HUES48 (cell line): Measurements from ENCODE around the gene MAP3K9.
A peak's percentile ranks its signal among the peaks of the same experiment; 100 is the strongest.

Source experiments
- H3K27ac ChIP-seq: one replicate; pipeline ENCODE4 v1.7.0; 2013; ENCODE audit warnings: low read depth, low read length, inconsistent platforms
- H3K27me3 ChIP-seq: 2 replicates; pipeline ENCODE4 v1.6.1; 2013; ENCODE audit warnings: mild to moderate bottlenecking, low read length; ENCODE audit not compliant: control insufficient read depth, insufficient read depth
- H3K36me3 ChIP-seq: 2 replicates; pipeline ENCODE4 v1.6.1; 2013; ENCODE audit warnings: low read length; ENCODE audit not compliant: control insufficient read depth, insufficient read depth
- H3K4me1 ChIP-seq: 2 replicates; pipeline ENCODE4 v1.6.1; 2013; ENCODE audit warnings: mild to moderate bottlenecking, low read length; ENCODE audit not compliant: control insufficient read depth, insufficient read depth
- H3K4me3 ChIP-seq: 2 replicates; pipeline ENCODE4 v1.5.1; 2013; ENCODE audit warnings: mild to moderate bottlenecking, low read depth, low read length
- H3K9ac ChIP-seq: 2 replicates; pipeline ENCODE4 v1.6.1; 2013; ENCODE audit warnings: mild to moderate bottlenecking, low read depth, low read length, moderate library complexity
- H3K9me3 ChIP-seq: 2 replicates; pipeline ENCODE4 v1.6.1; 2013; ENCODE audit warnings: low read length; ENCODE audit not compliant: control insufficient read depth, insufficient read depth

Gene MAP3K9

GRCh38 chr14:70785556-70785955 lies 23.8 kb downstream of the MAP3K9 start:
- no peak overlapping the region for H3K9ac ChIP-seq
- no peak overlapping the region for H3K4me3 ChIP-seq
- H3K36me3 ChIP-seq, result peaks cover 13% of the 10 kb centered on the region
- no peaks in the 10 kb centered on the region for H3K9me3 ChIP-seq
- no peak overlapping the region for H3K27ac ChIP-seq
- H3K4me1 ChIP-seq, result no peaks in the 10 kb centered on the region
- no peaks in the 10 kb centered on the region for H3K27me3 ChIP-seq

- Histone ChIP-seq H3K9me3 (no peaks in the 10 kb centered on the region), H3K4me1 (no peaks in the 10 kb centered on the region), H3K4me3 (no peak overlapping the region), H3K27me3 (no peaks in the 10 kb centered on the region), H3K9ac (no peak overlapping the region), H3K36me3 (peaks cover 12% of the 10 kb centered on the region), H3K27ac (no peak overlapping the region)
Observed at GRCh38 chr14:70784886-70785285, 24.4 kb downstream of the MAP3K9 start.

GRCh38 chr14:70782361-70782760 lies 27.0 kb downstream of the MAP3K9 start:
- H3K9ac ChIP-seq, result no peak overlapping the region
- no peaks in the 10 kb centered on the region for H3K4me1 ChIP-seq
- H3K4me3 ChIP-seq, result no peak overlapping the region
- no peaks in the 10 kb centered on the region for H3K9me3 ChIP-seq
- no peak overlapping the region for H3K27ac ChIP-seq
- peaks cover 8% of the 10 kb centered on the region; the same call in 1 of the 2 replicates for H3K36me3 ChIP-seq
- H3K27me3 ChIP-seq, result no peaks in the 10 kb centered on the region

GRCh38 chr14:70780396-70781075 lies 28.8 kb downstream of the MAP3K9 start:
- H3K9me3 ChIP-seq, result no peaks in the 10 kb centered on the region
- no peaks in the 10 kb centered on the region for H3K27me3 ChIP-seq
- no peak overlapping the region for H3K9ac ChIP-seq
- peaks cover 4% of the 10 kb centered on the region; the same call in 1 of the 2 replicates for H3K36me3 ChIP-seq
- no peak overlapping the region for H3K27ac ChIP-seq
- no peaks in the 10 kb centered on the region for H3K4me1 ChIP-seq
- no peak overlapping the region for H3K4me3 ChIP-seq

- Histone ChIP-seq H3K27ac (no peak overlapping the region), H3K4me3 (no peak overlapping the region), H3K27me3 (no peaks in the 10 kb centered on the region), H3K4me1 (no peaks in the 10 kb centered on the region), H3K9me3 (no peaks in the 10 kb centered on the region), H3K36me3 (no peaks in the 10 kb centered on the region; the same call in 1 of the 2 replicates), H3K9ac (no peak overlapping the region)
Observed at GRCh38 chr14:70779667-70780066, 29.6 kb downstream of the MAP3K9 start.

- Histone ChIP-seq H3K9me3 (no peaks in the 10 kb centered on the region), H3K9ac (no peak overlapping the region), H3K4me3 (no peak overlapping the region), H3K4me1 (peaks cover 12% of the 10 kb centered on the region; the same call in 1 of the 2 replicates), H3K27ac (no peak overlapping the region), H3K36me3 (no peaks in the 10 kb centered on the region), H3K27me3 (no peaks in the 10 kb centered on the region)
Observed at GRCh38 chr14:70776197-70776596, 33.1 kb downstream of the MAP3K9 start.

GRCh38 chr14:70773182-70773862 lies 36.0 kb downstream of the MAP3K9 start:
- Histone ChIP-seq H3K9me3 (no peaks in the 10 kb centered on the region), H3K27me3 (no peaks in the 10 kb centered on the region), H3K9ac (no peak overlapping the region), H3K36me3 (no peaks in the 10 kb centered on the region), H3K4me1 (peaks cover 15% of the 10 kb centered on the region), H3K27ac (no peak overlapping the region), H3K4me3 (no peak overlapping the region)

- Histone ChIP-seq H3K27ac (peak overlapping the region; percentile 25), H3K4me3 (no peak overlapping the region), H3K9ac (no peak overlapping the region), H3K9me3 (no peaks in the 10 kb centered on the region), H3K4me1 (peaks cover 16% of the 10 kb centered on the region), H3K36me3 (no peaks in the 10 kb centered on the region), H3K27me3 (no peaks in the 10 kb centered on the region)
Observed at GRCh38 chr14:70771781-70772212, 37.5 kb downstream of the MAP3K9 start.

GRCh38 chr14:70770490-70770889 lies 38.8 kb downstream of the MAP3K9 start:
- H3K4me1 ChIP-seq, result peaks cover 16% of the 10 kb centered on the region
- H3K9ac ChIP-seq, result no peak overlapping the region
- no peaks in the 10 kb centered on the region for H3K36me3 ChIP-seq
- no peaks in the 10 kb centered on the region for H3K27me3 ChIP-seq
- no peak overlapping the region for H3K4me3 ChIP-seq
- no peaks in the 10 kb centered on the region for H3K9me3 ChIP-seq
- H3K27ac ChIP-seq, result no peak overlapping the region

GRCh38 chr14:70759398-70759797 lies 49.9 kb downstream of the MAP3K9 start:
- H3K9ac ChIP-seq, result no peak overlapping the region
- H3K36me3 ChIP-seq, result peaks cover 32% of the 10 kb centered on the region
- H3K4me1 ChIP-seq, result no peaks in the 10 kb centered on the region
- no peaks in the 10 kb centered on the region for H3K27me3 ChIP-seq
- no peak overlapping the region for H3K4me3 ChIP-seq
- H3K9me3 ChIP-seq, result no peaks in the 10 kb centered on the region
- H3K27ac ChIP-seq, result no peak overlapping the region

GRCh38 chr14:70755655-70756054 lies 53.7 kb downstream of the MAP3K9 start:
- Histone ChIP-seq H3K4me3 (no peak overlapping the region), H3K4me1 (no peaks in the 10 kb centered on the region), H3K9ac (no peak overlapping the region), H3K9me3 (no peaks in the 10 kb centered on the region), H3K27ac (no peak overlapping the region), H3K27me3 (no peaks in the 10 kb centered on the region), H3K36me3 (peaks cover 36% of the 10 kb centered on the region)
